Measurements from ENCODE around the gene KCNQ1. TPM values are rescaled to one million over a fixed set of nuclear protein-coding genes. Genes with fewer than 3 reads are reported as not detected.
A peak's percentile ranks its signal among the peaks of the same experiment; 100 is the strongest.

KCNQ1 gene
- total RNA-seq, 4 donors from 2014 or later, result 0.89 to 2.2 (median 1.3) TPM

DNA sequence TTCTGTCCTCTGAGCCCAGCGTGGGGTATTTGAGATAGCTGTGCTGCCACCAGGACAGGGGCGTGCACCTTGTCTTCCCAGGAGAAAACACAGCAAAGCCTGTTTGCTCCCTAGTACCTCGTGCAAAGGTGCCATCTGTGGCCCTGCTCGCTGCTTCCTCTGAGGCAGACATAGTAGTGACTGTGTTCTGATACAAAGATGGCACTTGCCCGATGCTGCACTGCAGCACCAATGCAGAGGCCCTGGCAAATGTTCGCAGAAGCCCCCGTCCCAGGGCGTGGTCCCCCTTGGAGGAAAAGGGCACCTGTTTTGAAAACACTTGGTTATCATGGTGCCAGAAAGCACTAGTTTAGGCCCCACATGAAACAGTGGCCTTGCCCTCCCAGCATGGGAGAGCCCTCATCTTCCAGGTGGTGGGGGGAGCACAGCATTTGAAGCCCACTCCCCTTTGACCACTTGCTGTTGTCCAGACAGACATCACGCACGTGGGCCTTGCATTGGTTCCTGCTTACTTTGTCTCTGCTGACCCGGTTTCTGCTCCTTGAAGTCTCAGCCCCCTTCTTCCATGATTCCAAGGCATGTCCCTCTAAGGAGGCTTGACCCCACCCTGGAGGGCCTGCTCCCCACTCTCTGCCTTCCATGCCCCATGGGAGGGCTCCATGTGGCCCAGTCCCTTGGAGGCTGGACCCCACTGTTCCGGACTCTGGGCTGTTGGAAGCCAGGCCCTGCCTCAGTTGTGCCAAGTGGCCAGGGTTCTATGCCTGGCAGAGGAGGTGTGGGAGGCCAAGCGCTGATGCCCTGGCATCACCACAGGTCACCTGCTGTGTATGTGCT lies 145.5 kb downstream of the KCNQ1 start:
- 87% methylated on average over 7 of the region's 13 CpGs for WGBS
- Histone ChIP-seq H3K9me3 (no peaks in the 10 kb centered on the region), H3K27ac (no peak overlapping the region), H3K4me3 (no peak overlapping the region), H3K4me1 (no peaks in the 10 kb centered on the region), H3K36me3 (no peaks in the 10 kb centered on the region), H3K27me3 (no peaks in the 10 kb centered on the region)
- peak in 1 of 2 donors; percentile 68 for DNase-seq (ENCODE audit: low spot score in 2 of 2)
- no peak for TF ChIP-seq POLR2A (IDR thresholded peaks at IDR 0.05)
- no peak for TF ChIP-seq CTCF (IDR thresholded peaks at IDR 0.05)
- no peak for TF ChIP-seq EP300 (IDR thresholded peaks at IDR 0.05)
- TF ChIP-seq POLR2AphosphoS5 (IDR thresholded peaks at IDR 0.05), result no peak

DNA sequence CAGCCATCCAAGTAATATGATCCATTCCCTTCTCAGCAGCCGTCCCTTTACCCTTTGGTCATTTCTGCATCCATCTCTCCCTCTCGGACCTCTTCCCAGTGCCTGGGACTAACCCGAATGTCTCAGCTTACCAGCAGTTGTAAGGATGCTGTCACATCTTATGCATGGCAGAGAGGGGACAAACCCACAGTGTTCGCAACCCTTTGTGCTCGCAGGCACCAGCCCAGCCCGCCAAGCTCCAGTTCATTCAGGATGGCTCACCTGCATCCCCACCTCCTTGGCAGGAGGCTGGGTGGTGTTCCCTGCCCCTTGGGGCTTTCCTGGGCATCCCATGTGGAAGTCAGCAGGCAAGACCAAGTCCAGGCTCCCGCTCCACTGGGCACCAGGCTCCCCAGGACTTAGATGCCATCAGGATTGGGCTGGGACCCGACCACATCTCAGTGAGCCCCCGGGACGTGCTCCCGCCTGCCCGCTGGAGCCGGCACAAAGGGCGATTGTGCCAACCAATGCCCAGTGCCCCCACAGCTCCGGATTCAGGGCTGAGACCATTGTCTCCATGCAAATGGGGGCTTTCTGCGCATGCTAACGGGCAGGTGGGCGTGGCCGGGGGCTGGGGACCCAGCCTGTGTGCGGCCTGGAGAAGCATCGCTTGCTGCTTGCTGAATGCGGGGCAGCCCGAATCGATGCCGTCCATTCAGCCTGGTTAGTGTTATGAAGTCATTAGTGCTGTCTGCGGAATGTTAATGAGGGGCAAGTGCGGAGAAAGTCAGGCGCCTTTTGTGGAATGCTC lies 146.4 kb downstream of the KCNQ1 start:
- no peaks in the 10 kb centered on the region for H3K9me3 ChIP-seq
- no peak overlapping the region for H3K4me3 ChIP-seq
- no peak for TF ChIP-seq POLR2A (IDR thresholded peaks at IDR 0.05)
- no peak for TF ChIP-seq POLR2AphosphoS5 (IDR thresholded peaks at IDR 0.05)
- TF ChIP-seq EP300 (IDR thresholded peaks at IDR 0.05), result no peak
- no peak for TF ChIP-seq CTCF (IDR thresholded peaks at IDR 0.05)
- peak in 1 of 2 donors; percentile 72 for DNase-seq (ENCODE audit: low spot score in 2 of 2)
- H3K27me3 ChIP-seq, result no peaks in the 10 kb centered on the region
- H3K36me3 ChIP-seq, result no peaks in the 10 kb centered on the region
- no peaks in the 10 kb centered on the region for H3K4me1 ChIP-seq
- 75% methylated on average over 14 of the region's 28 CpGs for WGBS
- no peak overlapping the region for H3K27ac ChIP-seq

DNA sequence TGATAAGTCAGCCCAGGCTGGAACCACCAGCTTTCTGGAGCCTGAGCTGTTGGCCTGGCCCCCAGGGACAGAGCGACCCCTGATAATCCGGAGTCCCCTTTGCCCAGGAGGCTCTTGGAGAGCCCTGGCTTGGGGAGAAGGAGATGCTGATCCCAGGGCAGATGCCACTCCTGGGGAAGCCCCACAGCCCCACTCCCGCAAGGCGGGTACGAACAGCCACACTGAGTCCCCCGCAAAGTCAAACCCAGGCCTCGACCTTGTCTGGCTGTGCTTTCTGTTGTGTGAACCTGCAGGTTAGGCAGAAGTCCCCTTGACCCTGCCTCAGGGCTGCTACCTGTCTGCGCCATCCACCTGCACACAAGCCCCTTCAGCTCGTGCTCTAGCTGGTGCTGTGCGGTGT lies 147.0 kb downstream of the KCNQ1 start:
- no peak overlapping the region for H3K4me3 ChIP-seq
- H3K27me3 ChIP-seq, result no peaks in the 10 kb centered on the region
- no peaks in the 10 kb centered on the region for H3K4me1 ChIP-seq
- H3K9me3 ChIP-seq, result no peaks in the 10 kb centered on the region
- whole genome bisulfite sequencing, result 81% methylated on average over 6 of the region's 10 CpGs
- DNase-seq (ENCODE audit: low spot score in 2 of 2), result no peak
- TF ChIP-seq EP300 (IDR thresholded peaks at IDR 0.05) (no peak), POLR2AphosphoS5 (IDR thresholded peaks at IDR 0.05) (no peak), CTCF (IDR thresholded peaks at IDR 0.05) (no peak), POLR2A (IDR thresholded peaks at IDR 0.05) (no peak)
- no peak overlapping the region for H3K27ac ChIP-seq
- H3K36me3 ChIP-seq, result no peaks in the 10 kb centered on the region

DNA sequence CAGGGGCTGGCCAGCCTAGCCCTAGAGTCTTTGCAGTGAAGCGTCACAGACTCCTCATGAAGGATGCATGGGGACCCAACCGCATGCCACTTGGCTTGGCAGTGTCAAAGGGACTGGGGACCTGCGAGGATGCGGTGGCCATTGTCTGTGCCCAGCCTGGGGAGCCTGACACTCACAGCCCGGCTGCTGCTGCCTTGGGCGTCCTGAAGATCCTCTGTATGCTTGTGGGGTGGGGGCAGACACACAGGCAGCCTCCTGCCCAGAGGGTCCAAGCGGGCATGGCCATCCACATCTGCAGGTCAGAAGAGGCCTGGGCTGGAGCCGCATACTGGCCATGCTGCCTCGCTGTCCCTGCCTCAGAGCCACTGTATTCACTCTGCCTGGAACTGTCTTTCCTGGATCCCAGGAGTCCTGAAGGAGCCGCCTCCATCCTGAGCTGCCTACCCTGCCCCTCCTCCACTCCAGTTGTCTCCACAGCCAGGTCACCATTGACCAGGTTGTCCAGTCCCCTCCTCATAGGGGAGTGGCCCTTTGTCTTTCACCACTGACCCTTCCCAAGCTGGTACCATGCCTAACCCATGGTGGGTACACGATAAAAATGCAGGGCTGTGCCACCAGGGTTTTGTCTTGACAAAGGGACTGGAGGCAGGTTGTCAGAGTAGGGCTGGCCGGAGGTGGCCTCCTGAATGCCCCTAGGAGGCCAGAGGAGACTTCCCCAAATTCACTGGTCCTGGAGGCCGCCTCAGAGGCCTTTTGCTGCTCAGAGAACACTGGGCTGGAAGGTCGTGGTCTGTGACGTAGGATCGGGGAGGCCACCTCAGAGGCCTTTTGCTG lies 148.0 kb downstream of the KCNQ1 start:
- DNase-seq (ENCODE audit: low spot score in 2 of 2), result peak in 1 of 2 donors; percentile 32
- 95% methylated on average over 14 of the region's 16 CpGs for WGBS
- H3K9me3 ChIP-seq, result peaks cover under 1% of the 10 kb centered on the region
- no peaks in the 10 kb centered on the region for H3K27me3 ChIP-seq
- TF ChIP-seq CTCF (IDR thresholded peaks at IDR 0.05) (no peak), POLR2A (IDR thresholded peaks at IDR 0.05) (no peak), EP300 (IDR thresholded peaks at IDR 0.05) (no peak), POLR2AphosphoS5 (IDR thresholded peaks at IDR 0.05) (no peak)
- no peaks in the 10 kb centered on the region for H3K36me3 ChIP-seq
- H3K4me1 ChIP-seq, result no peaks in the 10 kb centered on the region
- H3K4me3 ChIP-seq, result no peak overlapping the region
- no peak overlapping the region for H3K27ac ChIP-seq
